WTC11 (cell line): ENCODE data around the gene SPDYE5. TPM values are rescaled to one million over a fixed set of nuclear protein-coding genes. Genes with fewer than 3 reads are reported as not detected.

Source experiments
- ATAC-seq: fragments of 200-7000 bp; cut with Tn5 transposase; 2 replicates; pipeline ENCODE4 v1.10.0; 2021; ENCODE audit warnings: mild to moderate bottlenecking, moderate library complexity
- CTCF ChIA-PET: fragments of 300-600 bp; sonication (Branson Sonifier 250); formaldehyde crosslinking; loops from one replicate; lab custom pipeline; 2021; ENCODE audit warnings: antibody characterized with exemption; lab: Charles Lee
- POLR2A ChIA-PET: fragments of 350-600 bp; sonication (Branson Sonifier 250); formaldehyde crosslinking; loops from one replicate; lab custom pipeline; 2021; ENCODE audit warnings: antibody characterized with exemption; lab: Charles Lee
- DNase-seq: peaks from one replicate; pipeline ENCODE4 v3.0.0; 2021; ENCODE audit warnings: low spot score
- H3K27ac Mint-ChIP-seq: 2 replicates; pipeline ENCODE4 v1.8.0; 2021; ENCODE audit warnings: mixed read lengths
- H3K27me3 Mint-ChIP-seq: 2 replicates; pipeline ENCODE4 v1.8.0; 2021; ENCODE audit warnings: low read depth, mild to moderate bottlenecking, moderate library complexity, mixed read lengths
- H3K36me3 Mint-ChIP-seq: 2 replicates; pipeline ENCODE4 v1.8.0; 2021; ENCODE audit warnings: mixed read lengths
- H3K4me1 Mint-ChIP-seq: 2 replicates; pipeline ENCODE4 v1.8.0; 2022; ENCODE audit warnings: mixed read lengths
- H3K4me3 Mint-ChIP-seq: 2 replicates; pipeline ENCODE4 v1.8.0; 2021; ENCODE audit warnings: mild to moderate bottlenecking, moderate library complexity, mixed read lengths
- H3K9me3 Mint-ChIP-seq: 2 replicates; pipeline ENCODE4 v1.8.0; 2021; ENCODE audit warnings: mixed read lengths
- CREB1 ChIP-seq: sonication (generic); formaldehyde crosslinking; IDR thresholded peaks from 2 replicates; pipeline ENCODE4 v1.8.0; 2023; ENCODE audit warnings: mild to moderate bottlenecking, missing genetic modification reagents
- E2F4 ChIP-seq: sonication (generic); formaldehyde crosslinking; IDR thresholded peaks from 2 replicates; pipeline ENCODE4 v1.8.1; 2022; ENCODE audit warnings: low read depth, mild to moderate bottlenecking, moderate library complexity, missing genetic modification reagents, borderline replicate concordance
- E2F5 ChIP-seq: sonication (generic); formaldehyde crosslinking; IDR thresholded peaks from 2 replicates; pipeline ENCODE4 v1.8.1; 2022; ENCODE audit warnings: mild to moderate bottlenecking, moderate library complexity, missing genetic modification reagents
- EMX1 ChIP-seq: fragments of 250-450 bp; sonication (Bioruptor Pico); IDR thresholded peaks from 2 replicates; pipeline ENCODE4 v1.8.0; 2021; ENCODE audit warnings: mild to moderate bottlenecking
- ERG ChIP-seq: fragments of 250-450 bp; sonication (Bioruptor Pico); IDR thresholded peaks from 2 replicates; pipeline ENCODE4 v1.8.0; 2021; ENCODE audit warnings: mild to moderate bottlenecking
- ETV6 ChIP-seq: sonication (generic); formaldehyde crosslinking; IDR thresholded peaks from 2 replicates; pipeline ENCODE4 v1.8.1; 2022; ENCODE audit warnings: mild to moderate bottlenecking, missing genetic modification reagents
- FOXP1 ChIP-seq: sonication (generic); formaldehyde crosslinking; IDR thresholded peaks from 2 replicates; pipeline ENCODE4 v1.8.0; 2022; ENCODE audit warnings: missing genetic modification reagents, mild to moderate bottlenecking, moderate library complexity, borderline replicate concordance
- NFATC4 ChIP-seq: fragments of 250-450 bp; sonication (Bioruptor Pico); IDR thresholded peaks from 2 replicates; pipeline ENCODE4 v1.9.0; 2021; ENCODE audit warnings: mild to moderate bottlenecking
- NR1H2 ChIP-seq: sonication (generic); formaldehyde crosslinking; IDR thresholded peaks from 2 replicates; pipeline ENCODE4 v1.9.0; 2021; ENCODE audit warnings: mild to moderate bottlenecking, moderate library complexity, missing genetic modification reagents
- SOX15 ChIP-seq: fragments of 250-450 bp; sonication (Bioruptor Pico); IDR thresholded peaks from 2 replicates; pipeline ENCODE4 v1.9.0; 2021; ENCODE audit warnings: mild to moderate bottlenecking
- ZNF263 ChIP-seq: sonication (generic); formaldehyde crosslinking; IDR thresholded peaks from 2 replicates; pipeline ENCODE4 v1.8.1; 2022; ENCODE audit warnings: low read depth, mild to moderate bottlenecking, moderate library complexity, missing genetic modification reagents
- ZNF396 ChIP-seq: fragments of 250-450 bp; sonication (Bioruptor Pico); IDR thresholded peaks from 2 replicates; pipeline ENCODE4 v1.8.0; 2021; ENCODE audit warnings: mild to moderate bottlenecking, moderate library complexity, borderline replicate concordance
- total RNA-seq: library from RNA; stranded (reverse); gene quantifications from 3 replicates; pipeline ENCODE4 v1.2.3, GENCODE V29; 2021
- TF ChIP-seq, protein P1 (sequence below): fragments of 250-450 bp; sonication (Bioruptor Pico); IDR thresholded peaks from 2 replicates; pipeline ENCODE4 v1.9.0; 2021; ENCODE audit warnings: mild to moderate bottlenecking, borderline replicate concordance
- TF ChIP-seq, protein P2 (sequence below): sonication (generic); formaldehyde crosslinking; IDR thresholded peaks from 2 replicates; pipeline ENCODE4 v1.8.1; 2023; ENCODE audit warnings: mild to moderate bottlenecking, missing genetic modification reagents
- TF ChIP-seq, protein P3 (sequence below): fragments of 250-450 bp; sonication (Bioruptor Pico); IDR thresholded peaks from 2 replicates; pipeline ENCODE4 v1.9.0; 2021; ENCODE audit warnings: mild to moderate bottlenecking
- TF ChIP-seq, protein P4 (sequence below): sonication (generic); formaldehyde crosslinking; IDR thresholded peaks from 2 replicates; pipeline ENCODE4 v1.8.1; 2023; ENCODE audit warnings: mild to moderate bottlenecking, missing genetic modification reagents, moderate library complexity

SPDYE5 gene
- total RNA-seq, 1 experiment from 2014 or later: not detected

- TF ChIP-seq, protein P1, sequence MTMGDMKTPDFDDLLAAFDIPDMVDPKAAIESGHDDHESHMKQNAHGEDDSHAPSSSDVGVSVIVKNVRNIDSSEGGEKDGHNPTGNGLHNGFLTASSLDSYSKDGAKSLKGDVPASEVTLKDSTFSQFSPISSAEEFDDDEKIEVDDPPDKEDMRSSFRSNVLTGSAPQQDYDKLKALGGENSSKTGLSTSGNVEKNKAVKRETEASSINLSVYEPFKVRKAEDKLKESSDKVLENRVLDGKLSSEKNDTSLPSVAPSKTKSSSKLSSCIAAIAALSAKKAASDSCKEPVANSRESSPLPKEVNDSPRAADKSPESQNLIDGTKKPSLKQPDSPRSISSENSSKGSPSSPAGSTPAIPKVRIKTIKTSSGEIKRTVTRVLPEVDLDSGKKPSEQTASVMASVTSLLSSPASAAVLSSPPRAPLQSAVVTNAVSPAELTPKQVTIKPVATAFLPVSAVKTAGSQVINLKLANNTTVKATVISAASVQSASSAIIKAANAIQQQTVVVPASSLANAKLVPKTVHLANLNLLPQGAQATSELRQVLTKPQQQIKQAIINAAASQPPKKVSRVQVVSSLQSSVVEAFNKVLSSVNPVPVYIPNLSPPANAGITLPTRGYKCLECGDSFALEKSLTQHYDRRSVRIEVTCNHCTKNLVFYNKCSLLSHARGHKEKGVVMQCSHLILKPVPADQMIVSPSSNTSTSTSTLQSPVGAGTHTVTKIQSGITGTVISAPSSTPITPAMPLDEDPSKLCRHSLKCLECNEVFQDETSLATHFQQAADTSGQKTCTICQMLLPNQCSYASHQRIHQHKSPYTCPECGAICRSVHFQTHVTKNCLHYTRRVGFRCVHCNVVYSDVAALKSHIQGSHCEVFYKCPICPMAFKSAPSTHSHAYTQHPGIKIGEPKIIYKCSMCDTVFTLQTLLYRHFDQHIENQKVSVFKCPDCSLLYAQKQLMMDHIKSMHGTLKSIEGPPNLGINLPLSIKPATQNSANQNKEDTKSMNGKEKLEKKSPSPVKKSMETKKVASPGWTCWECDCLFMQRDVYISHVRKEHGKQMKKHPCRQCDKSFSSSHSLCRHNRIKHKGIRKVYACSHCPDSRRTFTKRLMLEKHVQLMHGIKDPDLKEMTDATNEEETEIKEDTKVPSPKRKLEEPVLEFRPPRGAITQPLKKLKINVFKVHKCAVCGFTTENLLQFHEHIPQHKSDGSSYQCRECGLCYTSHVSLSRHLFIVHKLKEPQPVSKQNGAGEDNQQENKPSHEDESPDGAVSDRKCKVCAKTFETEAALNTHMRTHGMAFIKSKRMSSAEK (CRISPR knock-in tag): no peak
- TF ChIP-seq ZNF263 (CRISPR knock-in tag): no peak
- no peak for TF ChIP-seq ETV6 (CRISPR knock-in tag)
- TF ChIP-seq CREB1 (CRISPR knock-in tag): no peak
- no peak for TF ChIP-seq E2F5
- no peak for TF ChIP-seq NR1H2 (CRISPR knock-in tag)
- TF ChIP-seq EMX1 (CRISPR knock-in tag): no peak
- TF ChIP-seq ERG (CRISPR knock-in tag): no peak
- TF ChIP-seq E2F4 (CRISPR knock-in tag): no peak
- TF ChIP-seq, protein P2, sequence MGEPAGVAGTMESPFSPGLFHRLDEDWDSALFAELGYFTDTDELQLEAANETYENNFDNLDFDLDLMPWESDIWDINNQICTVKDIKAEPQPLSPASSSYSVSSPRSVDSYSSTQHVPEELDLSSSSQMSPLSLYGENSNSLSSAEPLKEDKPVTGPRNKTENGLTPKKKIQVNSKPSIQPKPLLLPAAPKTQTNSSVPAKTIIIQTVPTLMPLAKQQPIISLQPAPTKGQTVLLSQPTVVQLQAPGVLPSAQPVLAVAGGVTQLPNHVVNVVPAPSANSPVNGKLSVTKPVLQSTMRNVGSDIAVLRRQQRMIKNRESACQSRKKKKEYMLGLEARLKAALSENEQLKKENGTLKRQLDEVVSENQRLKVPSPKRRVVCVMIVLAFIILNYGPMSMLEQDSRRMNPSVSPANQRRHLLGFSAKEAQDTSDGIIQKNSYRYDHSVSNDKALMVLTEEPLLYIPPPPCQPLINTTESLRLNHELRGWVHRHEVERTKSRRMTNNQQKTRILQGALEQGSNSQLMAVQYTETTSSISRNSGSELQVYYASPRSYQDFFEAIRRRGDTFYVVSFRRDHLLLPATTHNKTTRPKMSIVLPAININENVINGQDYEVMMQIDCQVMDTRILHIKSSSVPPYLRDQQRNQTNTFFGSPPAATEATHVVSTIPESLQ (CRISPR knock-in tag): no peak
- TF ChIP-seq NFATC4 (CRISPR knock-in tag): no peak
- no peak for TF ChIP-seq ZNF396
- TF ChIP-seq FOXP1 (CRISPR knock-in tag): no peak
- TF ChIP-seq, protein P3, sequence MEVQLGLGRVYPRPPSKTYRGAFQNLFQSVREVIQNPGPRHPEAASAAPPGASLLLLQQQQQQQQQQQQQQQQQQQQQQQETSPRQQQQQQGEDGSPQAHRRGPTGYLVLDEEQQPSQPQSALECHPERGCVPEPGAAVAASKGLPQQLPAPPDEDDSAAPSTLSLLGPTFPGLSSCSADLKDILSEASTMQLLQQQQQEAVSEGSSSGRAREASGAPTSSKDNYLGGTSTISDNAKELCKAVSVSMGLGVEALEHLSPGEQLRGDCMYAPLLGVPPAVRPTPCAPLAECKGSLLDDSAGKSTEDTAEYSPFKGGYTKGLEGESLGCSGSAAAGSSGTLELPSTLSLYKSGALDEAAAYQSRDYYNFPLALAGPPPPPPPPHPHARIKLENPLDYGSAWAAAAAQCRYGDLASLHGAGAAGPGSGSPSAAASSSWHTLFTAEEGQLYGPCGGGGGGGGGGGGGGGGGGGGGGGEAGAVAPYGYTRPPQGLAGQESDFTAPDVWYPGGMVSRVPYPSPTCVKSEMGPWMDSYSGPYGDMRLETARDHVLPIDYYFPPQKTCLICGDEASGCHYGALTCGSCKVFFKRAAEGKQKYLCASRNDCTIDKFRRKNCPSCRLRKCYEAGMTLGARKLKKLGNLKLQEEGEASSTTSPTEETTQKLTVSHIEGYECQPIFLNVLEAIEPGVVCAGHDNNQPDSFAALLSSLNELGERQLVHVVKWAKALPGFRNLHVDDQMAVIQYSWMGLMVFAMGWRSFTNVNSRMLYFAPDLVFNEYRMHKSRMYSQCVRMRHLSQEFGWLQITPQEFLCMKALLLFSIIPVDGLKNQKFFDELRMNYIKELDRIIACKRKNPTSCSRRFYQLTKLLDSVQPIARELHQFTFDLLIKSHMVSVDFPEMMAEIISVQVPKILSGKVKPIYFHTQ (CRISPR knock-in tag): no peak
- no peak for TF ChIP-seq SOX15 (CRISPR knock-in tag)
- TF ChIP-seq, protein P4, sequence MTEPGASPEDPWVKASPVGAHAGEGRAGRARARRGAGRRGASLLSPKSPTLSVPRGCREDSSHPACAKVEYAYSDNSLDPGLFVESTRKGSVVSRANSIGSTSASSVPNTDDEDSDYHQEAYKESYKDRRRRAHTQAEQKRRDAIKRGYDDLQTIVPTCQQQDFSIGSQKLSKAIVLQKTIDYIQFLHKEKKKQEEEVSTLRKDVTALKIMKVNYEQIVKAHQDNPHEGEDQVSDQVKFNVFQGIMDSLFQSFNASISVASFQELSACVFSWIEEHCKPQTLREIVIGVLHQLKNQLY (CRISPR knock-in tag): no peak
- TF ChIP-seq, all 79 proteins: peak for 0
- DNase-seq: no peak
- no peak overlapping the region for H3K4me3 Mint-ChIP-seq
- ATAC-seq: no peak
- H3K9me3 Mint-ChIP-seq: no peaks in the 10 kb centered on the region
- POLR2A ChIA-PET: no interaction called here
- H3K4me1 Mint-ChIP-seq: peaks cover 3% of the 10 kb centered on the region; the same call in 1 of the 2 replicates
- CTCF ChIA-PET: no interaction called here
- peaks cover 37% of the 10 kb centered on the region for H3K36me3 Mint-ChIP-seq
- H3K27me3 Mint-ChIP-seq: no peaks in the 10 kb centered on the region
- H3K27ac Mint-ChIP-seq: 0 out of 2 replicates have a peak overlapping the region, but pooled peaks have one; percentile 15
Observed at GRCh38 chr7:75534727-75535307, 42.7 kb downstream of the SPDYE5 start.
